Measurements from ENCODE around the gene UQCRC2.
"Not testable (repeated sequence)": the region's sequence is repeated elsewhere in the genome, so short reads cannot be mapped to it uniquely, and the experiment has no call there.

The UQCRC2 gene

GRCh38 chr16:21952793-21953540 is at the start of gene UQCRC2:
TSS of gene UQCRC2 (plus strand) at chr16:21953361. CDS start at chr16:21953424, 63 bp downstream.
- DNase-seq = peak; percentile 86 to 90

- not testable (repeated sequence) for DNase-seq
These were observed 20.5 kb upstream of the UQCRC2 start for GRCh38 chr16:21932650-21933049.

GRCh38 chr16:21933316-21933715 is 19.8 kb upstream of the UQCRC2 start:
- DNase-seq = not testable (repeated sequence)

GRCh38 chr16:21933790-21934189 is 19.4 kb upstream of the UQCRC2 start:
- DNase-seq = not testable (repeated sequence)

GRCh38 chr16:21936216-21936615 is 16.9 kb upstream of the UQCRC2 start:
- not testable (repeated sequence) for DNase-seq

GRCh38 chr16:21937336-21937829 is 15.8 kb upstream of the UQCRC2 start:
- DNase-seq = no peak

- DNase-seq = no peak
These were observed 12.6 kb upstream of the UQCRC2 start for GRCh38 chr16:21940570-21940969.

GRCh38 chr16:21943571-21943970 is 9.6 kb upstream of the UQCRC2 start:
- no peak for DNase-seq

- no peak for DNase-seq
These were observed 6.1 kb upstream of the UQCRC2 start for GRCh38 chr16:21946889-21947635.

- DNase-seq = no peak
These were observed 3.4 kb upstream of the UQCRC2 start for GRCh38 chr16:21949713-21950260.

- DNase-seq = peak; percentile 22 to 42
These were observed 2.2 kb upstream of the UQCRC2 start for GRCh38 chr16:21950782-21951521.

- peak; percentile 77 to 80 for DNase-seq
These were observed 945 bp upstream of the UQCRC2 start for GRCh38 chr16:21952040-21952792.

- no peak for DNase-seq
These were observed 361 bp downstream of the UQCRC2 start for GRCh38 chr16:21953541-21953902.

GRCh38 chr16:21957714-21958346 is 4.7 kb downstream of the UQCRC2 start:
- DNase-seq = no peak

- DNase-seq = no peak
These were observed 5.9 kb downstream of the UQCRC2 start for GRCh38 chr16:21959050-21959449.

- DNase-seq = no peak
These were observed 9.3 kb downstream of the UQCRC2 start for GRCh38 chr16:21962475-21962874.

- DNase-seq = no peak
These were observed 10.7 kb downstream of the UQCRC2 start for GRCh38 chr16:21963887-21964286.

GRCh38 chr16:21964353-21964752 is 11.2 kb downstream of the UQCRC2 start:
- no peak for DNase-seq

GRCh38 chr16:21971856-21972255 is 18.7 kb downstream of the UQCRC2 start:
- DNase-seq = no peak

- no peak for DNase-seq
These were observed 20.8 kb downstream of the UQCRC2 start for GRCh38 chr16:21973945-21974344.

- no peak for DNase-seq
These were observed 26.9 kb downstream of the UQCRC2 start for GRCh38 chr16:21980032-21980431.

- DNase-seq = no peak
These were observed 28.9 kb downstream of the UQCRC2 start for GRCh38 chr16:21982108-21982507.
